HL-60/S4 treated with retinoic acid at 250 ng/mL for 4 days and 3 days (cell line): ENCODE measurements around the gene RHBDF1.

Source experiments
- in situ Hi-C: fragments of 300-500 bp; cut with MboI; formaldehyde crosslinking; loops from 2 replicates; pipeline ENCODE4 v1.7.0; 2022; ENCODE audit warnings: low sequenced_read_pairs

Gene RHBDF1

DNA sequence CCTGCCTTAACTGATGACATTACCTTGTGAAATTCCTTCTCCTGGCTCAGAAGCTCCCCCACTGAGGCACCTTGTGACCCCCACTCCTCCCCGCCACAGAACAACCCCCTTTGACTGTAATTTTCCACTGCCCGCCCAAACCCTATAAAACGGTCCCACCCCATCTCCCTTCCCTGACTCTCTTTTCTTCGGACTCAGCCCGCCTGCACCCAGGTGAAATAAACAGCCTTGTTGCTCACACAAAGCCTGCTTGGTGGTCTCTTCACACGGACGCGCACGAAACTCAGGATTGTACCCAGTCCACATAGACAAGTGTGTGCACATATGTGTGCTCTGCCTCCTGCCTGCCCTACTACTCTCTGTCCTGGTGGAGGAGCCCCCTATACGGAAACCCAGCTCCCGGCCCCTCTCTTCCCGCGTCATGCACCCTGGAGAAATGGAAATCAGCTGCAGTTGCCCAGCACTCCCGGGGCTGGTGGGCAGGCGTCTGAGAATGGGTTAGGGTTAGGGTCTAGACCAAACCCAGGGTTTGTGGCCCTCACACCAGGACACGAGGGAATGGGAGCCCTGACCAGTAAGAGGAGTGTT is 2.4 kb upstream of the RHBDF1 start:
- in situ Hi-C loops, result no loop called here

DNA sequence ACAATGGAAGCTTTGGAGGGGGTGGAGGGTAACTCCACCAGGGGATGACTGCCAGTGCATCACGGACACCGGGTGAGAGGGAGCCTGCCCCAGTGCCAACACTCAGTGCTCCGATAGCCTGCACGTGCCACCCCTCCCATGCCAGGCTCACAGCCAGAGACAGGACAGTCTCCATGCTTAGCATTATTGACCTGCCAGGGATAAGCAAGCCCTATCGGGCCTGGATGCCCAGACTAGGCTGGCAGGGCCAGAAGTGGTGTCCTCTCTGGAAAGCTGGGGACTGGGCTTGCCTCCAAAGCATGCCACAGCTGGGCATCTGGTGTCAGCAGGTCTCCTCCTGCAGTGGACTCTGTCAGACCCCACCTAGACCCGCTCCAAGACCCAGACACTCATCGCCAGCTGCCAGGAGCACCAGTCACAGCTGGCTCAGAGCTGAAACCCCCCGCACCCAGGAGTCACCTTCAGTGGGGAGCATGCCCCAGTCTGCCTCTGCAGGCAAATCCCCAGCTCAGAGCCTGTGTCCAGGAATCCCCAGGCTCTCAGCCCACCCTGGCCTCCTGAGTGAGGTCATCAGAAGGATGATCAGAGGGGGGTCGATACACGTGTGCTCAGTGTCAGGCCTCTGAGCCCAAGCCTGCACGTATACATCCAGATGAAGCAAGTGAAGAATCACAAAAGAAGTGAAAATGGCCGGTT is 1.8 kb upstream of the RHBDF1 start:
- in situ Hi-C loops, result no loop called here

DNA sequence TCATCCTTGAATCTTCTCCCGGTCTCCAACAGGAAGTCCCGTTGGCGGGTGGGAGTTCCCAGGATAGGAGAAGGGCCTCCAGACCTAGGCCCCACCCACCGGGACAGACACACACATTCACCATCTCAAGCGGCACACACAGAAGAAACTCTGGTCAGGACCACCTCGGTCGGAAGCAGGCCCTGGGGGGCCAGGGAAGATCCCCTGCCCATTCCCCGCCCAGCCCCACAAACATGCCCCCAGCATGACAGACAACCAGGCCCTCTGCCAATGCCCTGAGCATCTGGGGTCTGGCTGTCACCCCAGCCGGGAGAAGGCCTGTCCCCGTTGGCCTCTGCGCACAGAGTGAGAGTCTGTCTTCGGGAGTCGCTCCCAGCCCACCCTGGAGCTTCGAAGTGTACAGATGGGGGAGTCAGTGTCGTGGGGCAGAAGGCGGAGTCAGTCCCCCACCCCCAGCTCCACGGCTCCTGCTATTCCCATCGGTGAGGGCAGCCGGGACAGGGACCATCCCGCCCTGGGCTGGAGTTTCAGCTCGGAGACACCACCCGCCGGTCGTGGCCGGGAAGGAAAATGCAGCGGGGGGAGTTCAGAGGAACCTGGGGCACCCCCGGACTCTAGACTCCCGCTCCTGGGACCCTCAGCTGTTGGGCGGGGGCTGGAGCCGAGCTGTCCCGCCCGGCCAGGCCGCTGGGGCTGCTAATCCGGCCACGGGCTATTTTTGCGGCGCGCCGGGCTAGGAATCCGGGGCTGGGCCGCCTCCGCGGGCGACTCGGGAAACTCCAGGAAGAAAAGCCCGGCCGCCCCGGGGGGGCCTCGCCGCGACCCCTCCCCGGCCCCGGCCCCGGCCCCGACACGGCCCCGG is 660 bp downstream of the RHBDF1 start:
- in situ Hi-C loops, result no loop called here

DNA sequence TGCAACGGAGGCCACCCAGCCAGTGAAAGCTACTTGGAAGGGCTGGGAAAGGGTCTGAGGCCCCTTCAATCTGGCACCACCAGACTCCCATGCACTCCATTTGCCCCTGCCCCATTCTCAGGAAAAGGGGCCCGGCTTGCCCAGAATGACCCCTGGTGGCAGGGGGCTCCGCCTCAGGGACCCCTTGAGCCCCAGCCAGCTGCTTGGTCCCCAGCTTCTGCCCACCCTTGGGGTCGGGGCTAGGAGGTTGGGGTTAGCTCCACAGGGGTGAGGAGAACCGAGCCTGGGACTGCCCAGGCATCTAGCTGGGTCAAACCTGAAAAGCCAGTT is 1.3 kb downstream of the RHBDF1 start:
- in situ Hi-C loops, result no loop called here

DNA sequence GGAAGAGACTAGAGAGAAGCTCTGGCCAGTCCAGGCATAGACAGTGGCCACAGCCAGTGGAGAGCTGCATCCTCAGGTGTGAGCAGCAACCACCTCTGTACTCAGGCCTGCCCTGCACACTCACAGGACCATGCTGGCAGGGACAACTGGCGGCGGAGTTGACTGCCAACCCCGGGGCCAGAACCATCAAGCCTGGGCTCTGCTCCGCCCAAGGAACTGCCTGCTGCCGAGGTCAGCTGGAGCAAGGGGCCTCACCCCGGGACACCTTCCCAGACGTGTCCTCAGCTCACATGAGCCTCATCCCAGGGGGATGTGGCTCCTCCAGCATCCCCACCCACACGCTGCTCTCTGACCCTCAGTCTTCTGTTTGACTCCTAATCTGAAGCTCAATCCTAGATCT is 3.2 kb downstream of the RHBDF1 start:
- in situ Hi-C loops, result no loop called here

DNA sequence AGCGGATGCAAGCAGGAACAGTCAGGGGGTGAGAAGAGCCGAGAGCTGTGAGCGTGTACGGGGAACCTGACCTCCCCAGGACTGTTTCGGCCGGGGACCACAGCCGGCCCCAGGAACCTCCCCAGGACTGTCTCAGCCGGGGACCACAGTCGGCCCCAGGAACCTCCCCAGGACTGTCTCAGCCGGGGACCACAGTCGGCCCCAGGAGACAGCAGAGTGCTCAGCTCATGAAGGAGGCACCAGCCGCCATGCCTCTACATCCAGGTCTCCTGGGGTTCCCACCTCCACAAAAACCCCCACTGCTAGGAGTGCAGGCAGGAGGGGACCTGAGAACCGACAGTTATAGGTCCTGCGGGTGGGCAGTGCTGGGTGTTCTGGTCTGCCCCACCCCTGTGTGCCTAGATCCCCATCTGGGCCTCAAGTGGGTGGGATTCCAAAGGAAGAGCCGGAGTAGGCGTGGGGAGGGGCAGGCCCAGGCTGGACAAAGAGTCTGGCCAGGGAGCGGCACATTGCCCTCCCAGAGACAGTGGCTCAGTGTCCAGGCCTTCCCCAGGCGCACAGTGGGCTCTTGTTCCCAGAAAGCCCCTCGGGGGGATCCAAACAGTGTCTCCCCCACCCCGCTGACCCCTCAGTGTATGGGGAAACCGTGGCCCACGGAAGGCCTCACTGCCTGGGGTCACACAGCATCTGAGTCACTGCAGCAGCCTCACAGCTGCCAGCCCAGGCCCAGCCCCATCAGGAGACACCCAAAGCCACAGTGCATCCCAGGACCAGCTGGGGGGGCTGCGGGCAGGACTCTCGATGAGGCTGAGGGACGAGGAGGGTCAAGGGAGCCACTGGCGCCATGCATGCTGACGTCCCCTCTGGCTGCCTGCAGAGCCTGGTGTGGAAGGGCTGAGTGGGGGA is 4.3 kb downstream of the RHBDF1 start:
- in situ Hi-C loops, result no loop called here

DNA sequence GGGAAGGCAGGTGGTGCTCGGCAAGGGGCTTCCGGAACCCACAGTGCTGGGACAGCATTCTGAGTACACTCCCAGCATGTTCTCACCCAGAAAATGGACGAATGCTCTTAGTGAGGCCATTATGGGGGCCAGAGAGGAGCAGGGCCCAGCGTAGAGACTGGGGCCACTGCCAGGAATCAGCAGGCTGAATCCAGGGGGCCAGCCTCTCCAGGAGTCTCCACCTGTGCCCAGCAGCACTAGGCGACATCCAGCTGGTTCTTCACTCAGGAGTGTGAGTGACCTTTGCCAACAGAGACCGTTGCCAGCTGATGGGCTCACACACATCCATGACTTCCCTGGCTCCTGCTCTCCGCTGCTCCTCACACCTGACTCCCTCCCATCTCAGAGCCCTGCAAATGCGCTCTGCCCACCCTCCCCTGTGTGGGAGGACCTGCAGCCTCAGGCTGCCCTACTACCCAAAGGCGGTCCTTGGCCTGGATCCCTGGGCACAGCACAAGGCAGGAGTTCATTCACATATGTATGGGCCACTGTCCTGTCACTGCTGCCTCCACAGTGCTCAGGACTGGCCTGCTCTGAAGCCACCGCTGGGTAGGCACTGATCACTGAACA is 5.1 kb downstream of the RHBDF1 start:
- in situ Hi-C loops, result no loop called here

DNA sequence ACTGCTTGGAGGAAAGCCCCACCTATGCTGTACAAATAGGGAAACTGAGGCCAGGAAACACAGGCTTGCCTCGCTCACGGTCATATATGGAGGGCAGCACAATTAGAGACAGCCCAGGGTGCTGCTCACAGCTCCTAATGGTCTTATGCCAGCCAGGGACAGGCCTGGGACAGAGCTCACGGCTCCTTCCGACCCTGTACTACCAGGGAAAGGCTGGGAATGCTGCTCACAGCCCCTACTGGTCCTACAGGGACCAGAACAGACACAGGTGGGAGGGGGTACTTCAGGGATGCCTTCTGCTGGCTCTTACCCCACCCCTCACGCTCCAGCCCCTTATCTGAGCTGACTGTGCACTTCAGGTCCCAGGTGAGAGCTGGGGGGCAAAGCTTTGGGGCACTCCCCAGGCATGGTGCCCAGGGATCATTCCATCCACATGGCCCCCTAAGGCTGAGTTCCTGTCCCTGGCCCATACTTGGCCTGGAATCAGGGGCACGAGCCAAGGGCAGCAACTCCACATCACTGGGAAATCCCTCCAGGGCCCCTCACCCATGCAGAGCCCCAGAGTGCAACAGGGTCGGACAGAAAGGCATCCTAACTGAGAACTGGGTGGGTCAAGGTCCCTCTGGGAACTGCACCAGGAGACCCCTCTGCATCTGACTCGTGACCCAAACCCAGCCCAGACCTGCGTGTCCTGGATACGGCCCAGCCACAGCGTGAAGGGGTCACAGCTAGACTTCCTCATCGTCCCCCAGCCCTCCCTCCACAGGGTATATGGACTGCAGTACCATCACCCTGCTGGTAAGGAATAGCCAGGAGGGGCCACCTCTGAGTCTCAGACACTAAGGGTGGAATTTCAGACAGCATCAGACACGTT is 5.9 kb downstream of the RHBDF1 start:
- in situ Hi-C loops, result no loop called here

DNA sequence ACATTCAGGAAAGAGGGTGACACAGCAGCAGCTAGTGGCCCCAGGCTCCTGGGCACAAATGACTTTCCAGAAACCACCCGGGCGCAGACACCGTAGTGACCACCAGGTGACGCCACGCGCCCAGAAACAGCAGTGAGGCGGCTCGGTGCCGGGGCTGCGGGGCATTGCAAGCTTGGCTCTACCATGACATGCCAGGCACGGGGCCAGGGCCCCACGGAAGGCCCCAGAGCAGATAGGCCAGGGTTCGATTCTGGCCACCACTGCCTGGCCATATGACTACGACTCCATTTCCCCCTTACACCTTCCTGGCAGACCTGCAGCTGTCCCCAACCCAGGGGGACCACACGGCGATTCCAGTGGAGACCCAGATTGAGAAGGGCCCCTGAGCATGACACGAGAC is 6.7 kb downstream of the RHBDF1 start:
- in situ Hi-C loops, result no loop called here

DNA sequence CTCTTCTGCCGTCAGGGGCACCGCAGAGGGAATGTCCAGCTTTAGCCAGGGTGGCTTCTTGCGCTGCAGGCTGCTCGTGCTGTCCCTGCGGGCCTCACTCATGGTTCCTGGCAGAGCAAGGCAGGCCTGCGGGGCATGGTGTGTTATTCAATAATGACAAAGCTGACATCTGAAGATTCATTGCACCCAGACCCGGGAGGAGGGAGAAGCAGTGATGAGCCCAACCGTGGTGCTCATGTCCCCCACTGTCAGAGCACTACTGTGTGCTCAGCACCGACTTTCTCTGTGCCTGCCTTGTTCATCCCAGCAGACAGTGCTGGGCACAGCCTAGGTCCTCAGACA is 7.5 kb downstream of the RHBDF1 start:
- in situ Hi-C loops, result no loop called here

DNA sequence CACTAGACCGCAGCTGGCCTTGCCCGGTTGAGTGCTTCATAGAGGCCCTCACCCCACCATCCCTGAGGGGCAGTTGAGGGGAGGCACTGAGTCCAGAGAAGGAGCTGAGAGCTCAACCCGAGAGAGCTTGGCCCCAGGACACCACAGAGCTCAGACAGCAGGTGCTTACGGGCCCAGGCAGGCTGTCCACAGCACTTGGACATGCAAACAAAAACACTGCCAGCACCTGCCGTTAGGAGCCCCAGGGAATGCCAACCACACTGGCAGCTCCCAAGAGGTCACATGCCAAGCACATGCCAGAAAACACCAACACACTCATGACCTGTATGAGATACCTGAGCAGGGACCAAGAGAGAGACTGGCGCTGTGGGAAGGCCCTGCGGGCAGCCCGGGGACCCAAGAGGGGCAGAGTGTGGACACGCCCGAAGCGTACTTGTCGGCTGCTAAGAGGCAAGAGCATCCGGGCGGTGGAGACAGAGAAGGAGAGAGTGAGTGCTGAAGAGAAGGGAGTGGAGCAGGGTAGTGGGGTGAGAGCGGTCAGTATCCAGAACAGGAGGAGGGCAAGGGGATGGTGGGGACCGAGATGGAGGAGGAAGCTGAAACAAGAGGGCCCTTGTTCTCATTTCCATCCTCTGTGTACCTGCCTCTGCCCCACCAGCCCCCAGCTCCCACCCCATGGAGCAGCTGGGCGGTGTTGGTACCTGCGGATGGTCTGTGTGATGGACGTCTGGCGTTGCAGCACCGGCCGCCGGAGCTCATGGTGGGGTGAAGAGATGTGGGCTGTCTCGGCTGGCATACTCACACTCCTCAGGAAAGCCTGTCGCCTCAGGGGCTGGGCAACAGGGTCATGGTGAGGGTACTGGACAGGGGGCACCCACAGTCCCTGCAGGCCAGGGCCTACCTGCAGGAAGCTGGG is 8.2 kb downstream of the RHBDF1 start:
- in situ Hi-C loops, result no loop called here

DNA sequence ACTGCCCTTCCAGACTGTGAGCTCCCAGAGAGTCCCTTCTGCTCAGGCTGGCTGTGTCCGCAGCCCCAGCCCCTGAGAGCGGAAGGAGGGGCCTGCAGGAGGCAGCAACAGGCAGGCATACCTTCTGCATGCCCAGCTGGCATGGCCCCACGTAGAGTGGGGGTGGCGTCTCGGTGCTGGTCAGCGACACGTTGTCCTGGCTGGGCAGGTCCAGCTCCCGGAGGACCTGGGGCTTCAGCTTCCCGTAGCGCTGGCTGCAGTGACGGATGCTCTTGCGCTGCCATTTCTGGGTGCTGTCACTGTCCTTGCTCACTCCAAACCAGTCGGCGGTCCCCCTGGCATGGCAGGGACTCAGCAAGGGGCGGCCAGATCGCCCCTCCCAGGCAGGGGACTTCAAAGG is 9.0 kb downstream of the RHBDF1 start:
- in situ Hi-C loops, result no loop called here

DNA sequence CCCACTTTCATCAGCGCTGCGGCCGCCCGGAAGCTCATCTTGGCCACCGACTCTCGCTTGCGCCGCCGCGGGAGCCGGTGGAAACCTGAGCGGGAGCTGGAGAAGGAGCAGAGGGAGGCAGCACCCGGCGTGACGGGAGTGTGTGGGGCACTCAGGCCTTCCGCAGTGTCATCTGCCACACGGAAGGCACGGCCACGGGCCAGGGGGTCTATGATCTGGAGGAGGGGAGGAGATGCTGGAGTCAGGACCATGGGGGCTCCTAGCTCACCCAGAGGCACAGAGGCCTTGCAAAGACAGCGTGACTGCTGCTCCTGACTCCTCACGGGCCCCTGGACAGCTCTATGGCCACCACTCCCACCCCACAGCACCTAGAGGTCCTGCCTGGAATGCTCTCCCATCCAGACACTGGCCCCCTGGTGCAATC is 9.5 kb downstream of the RHBDF1 start:
- in situ Hi-C loops, result no loop called here

DNA sequence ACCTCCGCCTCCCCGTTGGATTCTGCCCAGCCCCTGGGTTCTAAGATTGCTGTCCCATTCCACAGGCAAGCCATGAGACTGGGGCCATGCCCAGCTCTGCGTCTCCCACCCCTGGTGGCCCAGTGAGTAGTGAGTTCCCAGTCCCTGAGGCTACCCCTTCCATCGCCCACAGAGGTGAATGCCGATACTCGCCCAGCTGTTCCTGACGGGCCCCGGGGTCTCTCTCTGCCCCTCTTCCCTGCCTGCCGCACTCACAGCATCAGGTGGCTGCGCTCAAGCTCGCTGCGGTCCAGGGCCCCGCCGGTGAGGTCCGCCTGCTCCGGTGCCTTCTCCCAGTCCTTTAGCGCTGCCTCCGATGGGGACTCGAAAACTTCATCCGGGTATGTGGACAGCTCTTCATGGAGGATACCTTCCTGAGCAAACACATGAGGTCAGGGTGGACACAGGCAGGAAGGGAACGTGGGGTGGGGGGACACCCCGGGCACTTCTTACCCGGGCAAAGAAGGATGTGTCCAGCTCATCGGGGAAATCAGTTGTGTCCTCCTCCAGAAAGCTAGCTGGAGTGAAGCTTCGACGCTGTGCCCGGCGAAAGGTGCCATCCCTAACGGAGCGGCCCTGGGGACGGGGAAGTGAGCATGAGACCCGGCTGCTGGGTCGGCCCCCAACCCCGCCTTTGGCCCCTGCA is 10.0 kb downstream of the RHBDF1 start:
- in situ Hi-C loops, result no loop called here

DNA sequence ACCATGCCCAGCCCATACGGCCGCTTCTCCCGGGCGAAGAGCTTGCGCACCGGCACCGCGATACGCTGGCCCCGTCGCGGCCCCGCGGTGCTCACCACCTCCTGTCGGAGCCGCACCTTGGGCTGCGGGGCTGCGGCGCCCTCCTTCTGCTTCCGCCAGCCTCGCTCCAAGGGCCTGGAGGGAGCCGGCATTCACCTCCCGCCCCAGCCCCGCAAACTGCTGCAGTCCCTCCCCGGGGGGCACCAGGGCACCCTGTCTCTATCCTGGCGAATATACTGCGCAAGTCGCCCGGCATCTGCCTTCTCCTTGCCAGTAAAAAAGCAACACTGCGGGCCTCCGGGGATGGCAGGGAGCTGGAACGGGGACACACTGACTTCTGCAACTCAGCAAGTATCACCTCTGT is 10.6 kb downstream of the RHBDF1 start:
- in situ Hi-C loops, result no loop called here

DNA sequence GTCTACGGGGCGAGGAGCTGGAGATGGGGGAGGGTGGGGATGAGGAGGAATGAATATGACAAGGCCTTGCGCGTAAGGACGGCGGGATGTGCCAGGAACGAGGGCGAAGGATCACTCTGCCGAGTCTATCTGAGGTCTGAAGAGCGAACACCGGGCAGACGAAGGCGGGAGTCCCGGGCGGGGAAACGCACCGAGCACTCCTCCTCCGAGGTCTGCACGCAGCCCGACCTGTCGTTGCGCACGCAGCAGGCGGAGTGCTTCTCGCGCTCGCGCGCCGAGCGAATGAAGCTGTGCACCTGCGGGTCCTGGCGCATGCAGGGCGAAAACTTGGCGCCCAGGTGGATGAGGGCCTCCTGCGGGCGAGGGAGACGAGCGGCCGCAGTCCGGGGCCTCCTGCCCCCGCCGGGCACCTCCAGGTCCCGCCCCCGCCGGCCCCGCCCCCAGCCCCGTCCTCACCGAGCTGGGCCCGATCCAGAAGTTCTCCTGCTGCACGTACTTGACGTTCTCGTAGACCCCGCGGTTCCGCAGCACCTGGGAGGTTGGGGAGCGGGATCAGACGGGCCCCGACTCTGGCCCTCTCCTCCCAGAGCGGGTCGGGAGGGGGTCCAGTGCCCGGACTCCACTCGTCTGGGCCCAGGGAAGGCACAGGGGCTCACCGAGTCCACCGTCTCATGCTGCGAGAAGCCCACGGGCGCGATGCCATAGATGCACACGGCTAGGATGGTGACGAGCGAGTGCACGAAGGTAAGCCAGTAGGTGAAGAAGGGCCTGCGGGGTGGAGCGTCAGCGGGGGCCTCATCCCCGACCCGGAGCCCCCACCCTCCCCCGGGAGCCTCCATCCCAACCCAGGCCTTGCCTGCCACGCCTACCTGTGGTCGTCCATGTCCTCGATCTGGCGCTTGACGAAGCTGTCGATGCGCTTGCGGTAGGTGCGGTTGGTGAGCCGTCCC is 11.2 kb downstream of the RHBDF1 start:
- in situ Hi-C loops, result no loop called here

DNA sequence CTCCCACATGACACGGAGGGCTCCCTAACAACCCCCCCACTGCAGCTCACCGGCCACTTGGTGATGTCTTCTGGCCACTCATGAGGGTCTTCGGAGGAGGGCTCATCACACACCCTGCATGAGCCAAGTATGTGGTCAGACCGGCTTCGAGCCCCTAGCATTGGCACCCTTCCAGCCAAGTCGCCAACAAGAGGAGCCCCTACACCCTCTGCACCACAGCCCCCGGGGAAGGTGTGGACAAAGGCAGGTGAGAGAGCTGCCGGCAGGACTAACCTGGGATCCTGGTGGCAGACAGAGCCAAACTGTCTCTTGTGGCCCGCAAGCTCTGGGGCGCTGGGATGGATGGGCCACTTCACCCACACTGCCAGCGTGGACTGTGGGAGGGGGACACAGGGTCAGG is 12.3 kb downstream of the RHBDF1 start:
- in situ Hi-C loops, result no loop called here
